NCI-H2171 treated with DMSO at 0.1 percent for 48 hours (cell line): ENCODE data around the gene ZNF668.
A peak's percentile ranks its signal among the peaks of the same experiment; 100 is the strongest.
"Not testable (repeated sequence)": the region's sequence is repeated elsewhere in the genome, so short reads cannot be mapped to it uniquely, and the experiment has no call there.

Source experiments
- DNase-seq: peaks from one replicate; lab custom pipeline; 2025; lab: John Stamatoyannopoulos, UW

The ZNF668 gene

DNA sequence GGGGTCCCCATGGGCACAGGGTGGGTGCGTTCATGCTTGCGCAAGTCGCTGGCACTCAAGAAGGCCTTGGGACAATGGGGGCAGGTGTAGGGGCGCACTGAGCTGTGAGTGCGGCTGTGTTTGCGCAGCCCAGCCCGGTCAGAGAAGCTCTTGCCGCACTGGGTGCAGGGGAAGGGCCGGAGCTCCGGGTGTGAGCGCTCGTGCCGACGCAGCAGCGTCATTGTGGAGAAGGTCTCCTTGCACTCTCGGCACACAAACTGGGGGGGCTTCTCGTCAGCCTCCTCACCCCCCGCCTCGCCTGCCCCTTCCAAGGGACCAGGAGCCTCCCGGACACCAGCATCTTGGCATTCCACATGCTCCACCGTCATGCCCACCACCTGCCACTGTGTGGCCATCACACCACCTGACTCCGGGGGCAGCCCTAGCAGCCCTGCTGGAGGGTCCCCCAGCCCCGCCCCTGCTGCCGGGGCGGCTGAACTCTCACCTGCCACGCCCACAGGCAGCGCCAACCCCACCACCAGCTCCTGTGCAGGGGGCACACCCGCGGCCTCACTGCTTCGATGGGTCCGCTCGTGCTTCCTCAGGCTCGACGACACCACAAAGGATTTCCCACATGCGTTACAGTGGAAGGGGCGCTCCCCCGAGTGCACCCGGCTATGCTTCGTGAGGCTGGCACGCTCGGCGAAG is 12.8 kb downstream of the ZNF668 start:
- DNase-seq, result no peak

- no peak for DNase-seq
These were observed 18.4 kb downstream of the ZNF668 start for GRCh38 chr16:31055613-31056012.

DNA sequence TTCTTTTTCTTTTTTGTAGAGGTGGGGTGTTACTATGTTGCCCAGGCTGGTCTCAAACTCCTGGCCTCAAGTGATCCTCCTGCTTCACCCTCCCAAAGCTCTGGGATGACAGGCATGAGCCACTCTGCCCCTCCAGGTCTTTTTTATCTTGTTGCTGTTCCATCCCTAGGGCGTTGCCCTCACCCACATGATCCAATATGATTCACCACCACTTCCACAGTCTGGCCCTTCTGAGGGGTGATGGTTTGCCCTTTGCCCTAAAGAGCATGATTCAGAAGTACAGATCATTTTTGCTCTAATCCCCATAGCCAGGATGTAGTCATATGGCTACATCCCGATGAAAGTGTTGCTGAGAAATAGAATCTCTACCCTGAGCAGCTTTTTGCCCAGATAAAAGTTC is 21.9 kb downstream of the ZNF668 start:
- no peak for DNase-seq

- peak; percentile 23 for DNase-seq
These were observed 23.6 kb downstream of the ZNF668 start for GRCh38 chr16:31050280-31051030.

DNA sequence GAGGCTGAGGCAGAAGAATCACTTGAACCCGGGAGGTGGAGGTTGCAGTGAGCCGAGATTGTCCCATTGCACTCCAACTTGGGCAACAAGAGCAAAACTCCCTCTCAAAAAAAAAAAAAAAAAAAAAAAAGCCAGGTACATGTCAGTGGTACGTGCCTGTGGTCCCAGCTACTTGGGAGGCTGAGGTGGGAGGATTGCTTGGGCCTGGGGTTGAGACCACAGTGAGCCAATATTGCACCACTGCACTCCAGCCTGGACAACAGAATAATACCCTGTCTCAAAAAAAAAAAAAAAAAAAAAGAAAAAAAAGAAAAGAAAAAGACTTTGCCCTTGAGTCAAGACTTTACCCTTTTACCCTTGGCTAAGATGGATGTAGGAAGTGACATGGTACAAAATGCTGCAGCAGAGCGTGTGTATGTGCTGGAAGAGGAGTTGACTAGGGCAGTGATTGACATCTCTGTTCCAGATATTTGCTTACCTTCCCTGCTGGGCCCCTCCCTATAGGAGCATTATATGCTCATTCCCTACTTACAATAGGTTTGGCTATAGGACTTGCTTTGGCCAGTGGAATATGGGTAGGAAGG is 30.1 kb downstream of the ZNF668 start:
- no peak for DNase-seq

- DNase-seq, result no peak
These were observed 30.7 kb downstream of the ZNF668 start for GRCh38 chr16:31043352-31043751.

GRCh38 chr16:31042866-31043265 is 31.2 kb downstream of the ZNF668 start:
- no peak for DNase-seq

DNA sequence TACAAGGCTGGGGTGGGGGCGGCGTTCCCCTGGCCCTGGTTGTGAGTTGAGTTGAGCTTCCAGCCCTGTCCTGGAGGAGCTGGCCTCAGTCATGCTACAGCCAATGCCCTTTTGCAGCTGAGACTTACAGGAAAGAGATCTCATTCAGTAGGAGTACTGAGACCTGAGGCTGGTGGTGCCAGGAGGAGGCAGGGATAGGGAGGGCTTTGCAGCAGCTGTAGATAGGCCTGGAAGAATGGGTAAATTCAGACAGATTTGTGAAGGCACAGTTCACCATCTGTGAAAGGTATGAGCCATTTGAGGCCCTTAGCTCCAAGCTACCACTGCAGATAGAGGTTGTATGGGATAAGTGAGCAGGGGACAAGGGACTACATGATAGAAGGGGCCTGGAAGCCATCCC is 35.0 kb downstream of the ZNF668 start:
- no peak for DNase-seq

GRCh38 chr16:31036691-31037090 is 37.3 kb downstream of the ZNF668 start:
- no peak for DNase-seq

DNA sequence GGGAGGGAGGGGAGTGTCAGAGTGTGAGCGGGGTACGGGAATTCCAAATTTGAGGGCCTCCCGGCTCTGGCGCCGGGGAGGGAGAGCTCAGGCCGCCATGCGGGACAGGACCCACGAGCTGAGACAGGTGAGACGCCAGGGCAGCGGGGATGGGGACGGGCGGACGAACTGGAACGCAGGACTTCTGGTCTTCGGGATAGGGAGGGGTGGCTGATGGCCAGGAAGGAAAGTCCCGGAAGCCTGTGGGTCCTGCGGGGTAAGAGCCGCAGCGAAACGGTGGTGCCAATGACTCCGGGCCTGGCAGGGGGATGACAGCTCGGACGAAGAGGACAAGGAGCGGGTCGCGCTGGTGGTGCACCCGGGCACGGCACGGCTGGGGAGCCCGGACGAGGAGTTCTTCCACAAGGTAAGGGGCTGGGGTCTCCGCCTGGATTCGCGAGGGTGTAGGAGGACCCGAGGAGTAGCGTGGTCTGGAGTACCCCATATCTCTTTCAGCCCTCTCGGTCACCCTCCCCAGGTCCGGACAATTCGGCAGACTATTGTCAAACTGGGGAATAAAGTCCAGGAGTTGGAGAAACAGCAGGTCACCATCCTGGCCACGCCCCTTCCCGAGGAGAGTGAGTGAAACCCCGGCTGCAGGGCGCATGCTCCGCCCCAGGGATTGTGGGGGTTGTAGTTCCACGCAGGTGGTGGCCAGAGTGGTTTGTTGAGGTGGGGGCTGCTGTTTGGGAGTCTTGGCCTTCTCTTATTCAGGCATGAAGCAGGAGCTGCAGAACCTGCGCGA is 40.1 kb downstream of the ZNF668 start:
- peak; percentile 63 for DNase-seq

DNA sequence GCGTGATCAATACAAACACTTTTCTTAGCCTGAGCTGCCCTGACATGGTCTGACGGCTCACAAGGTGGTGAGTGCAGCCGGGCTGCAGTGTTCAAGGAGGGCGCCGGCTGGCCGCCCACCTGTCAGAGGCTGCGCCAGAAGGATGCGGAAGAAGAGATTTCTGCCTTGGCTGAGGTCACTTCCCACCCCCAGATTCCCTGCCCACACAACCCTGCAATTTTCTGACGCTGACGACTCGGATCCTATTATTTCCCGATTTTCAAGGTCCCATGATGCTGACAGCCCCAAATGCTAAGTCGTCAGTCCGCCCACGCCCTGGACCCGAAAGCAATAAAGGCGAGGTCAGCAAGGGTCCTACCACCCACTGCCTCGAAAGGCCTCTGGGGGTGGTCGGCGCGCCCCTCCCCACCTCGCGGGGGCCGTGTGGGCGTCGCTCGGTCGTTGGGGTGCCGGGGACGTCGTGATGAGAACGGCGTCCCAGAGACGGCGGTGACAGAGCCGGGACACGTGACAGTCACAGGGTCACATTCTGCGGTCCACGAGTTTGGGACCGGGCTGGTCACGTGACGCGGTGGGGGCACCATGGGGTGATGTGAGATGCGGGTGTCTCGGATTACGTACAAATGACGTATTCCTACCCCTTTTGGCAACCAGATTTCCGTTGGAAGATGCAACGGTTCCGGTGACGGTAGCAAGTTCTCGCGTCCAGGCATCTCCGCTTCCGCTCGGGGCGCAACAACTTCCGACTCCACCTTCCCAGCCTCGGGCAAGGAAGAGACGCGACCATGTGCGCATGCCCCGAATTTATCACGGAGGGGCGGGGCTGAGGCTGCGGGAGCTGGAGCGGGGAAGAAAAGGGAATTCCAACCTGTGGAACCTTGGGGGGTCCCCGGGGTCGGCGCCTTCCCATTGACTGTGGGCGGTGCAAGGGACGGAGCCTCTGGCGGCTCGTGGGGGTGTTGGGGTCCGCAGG is 41.0 kb downstream of the ZNF668 start, which contains the start of gene STX4:
STX4 (plus strand) TSS at position 823 of the 973 bp plus-strand sequence. CDS start 248 bp downstream, outside the sequence.
- peak; percentile 95 for DNase-seq

DNA sequence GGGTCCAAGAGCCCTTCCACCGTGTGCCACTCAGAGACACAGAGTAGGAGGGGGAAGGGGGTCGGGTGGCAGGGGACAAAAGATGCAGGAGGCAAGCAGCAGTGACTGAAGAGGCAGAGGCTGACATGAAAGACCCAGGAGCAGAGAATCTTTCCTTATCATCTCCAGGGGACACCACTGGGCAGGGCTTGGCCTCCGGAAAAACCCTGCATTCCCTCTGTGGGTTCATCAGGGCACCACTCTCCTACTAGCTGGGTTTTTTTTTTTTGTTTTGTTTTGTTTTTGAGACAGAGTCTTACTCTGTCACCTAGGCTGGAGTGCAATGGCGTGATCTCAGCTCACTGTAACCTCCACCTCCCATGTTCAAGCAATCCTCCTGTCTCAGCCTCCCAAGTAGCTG is 42.8 kb downstream of the ZNF668 start:
- DNase-seq, result no peak

DNA sequence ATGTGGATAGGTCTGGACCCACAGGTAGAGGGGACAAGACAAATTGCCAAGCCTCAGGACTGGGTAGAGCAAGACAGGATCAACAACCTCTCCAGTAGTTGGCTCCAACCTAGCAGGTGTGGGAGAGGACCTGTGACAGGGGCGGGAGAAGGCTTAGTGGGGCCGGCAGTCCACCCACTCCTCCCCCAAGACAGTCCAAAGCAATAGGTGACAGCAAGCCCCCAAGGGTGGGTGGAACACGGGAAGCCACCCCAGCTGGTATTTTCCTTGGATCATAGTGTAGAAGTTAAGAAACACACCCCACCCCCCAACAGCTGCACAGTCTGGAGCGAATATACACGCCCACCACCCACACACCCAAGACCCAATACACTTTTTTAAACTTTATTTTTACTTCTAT is 44.8 kb downstream of the ZNF668 start:
- no peak for DNase-seq

- no peak for DNase-seq
These were observed 48.7 kb downstream of the ZNF668 start for GRCh38 chr16:31025339-31025738.

GRCh38 chr16:31023627-31024226 is 50.3 kb downstream of the ZNF668 start:
- DNase-seq, result no peak

- DNase-seq, result no peak
These were observed 50.8 kb downstream of the ZNF668 start for GRCh38 chr16:31023252-31023602.

GRCh38 chr16:31022544-31023251 is 51.3 kb downstream of the ZNF668 start:
- DNase-seq, result no peak

DNA sequence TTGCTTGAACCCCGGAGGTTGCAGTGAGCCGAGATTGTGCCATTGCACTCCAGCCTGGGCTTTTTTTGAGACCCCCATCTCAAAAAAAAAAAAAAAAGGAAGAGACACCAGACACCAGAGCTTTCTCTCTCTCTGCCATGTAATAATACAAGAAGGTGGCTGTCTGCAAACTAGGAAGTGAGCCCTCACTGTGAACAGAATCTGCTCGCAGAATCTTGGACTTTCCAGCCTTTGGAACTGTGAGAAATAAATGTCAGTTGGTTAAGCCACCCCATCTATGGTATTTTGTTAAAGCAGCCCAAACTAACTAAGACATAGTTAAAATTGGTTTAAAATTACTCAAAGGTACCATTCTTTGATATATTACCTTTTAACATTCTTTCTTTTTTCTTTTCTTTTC is 53.5 kb downstream of the ZNF668 start:
- no peak for DNase-seq

DNA sequence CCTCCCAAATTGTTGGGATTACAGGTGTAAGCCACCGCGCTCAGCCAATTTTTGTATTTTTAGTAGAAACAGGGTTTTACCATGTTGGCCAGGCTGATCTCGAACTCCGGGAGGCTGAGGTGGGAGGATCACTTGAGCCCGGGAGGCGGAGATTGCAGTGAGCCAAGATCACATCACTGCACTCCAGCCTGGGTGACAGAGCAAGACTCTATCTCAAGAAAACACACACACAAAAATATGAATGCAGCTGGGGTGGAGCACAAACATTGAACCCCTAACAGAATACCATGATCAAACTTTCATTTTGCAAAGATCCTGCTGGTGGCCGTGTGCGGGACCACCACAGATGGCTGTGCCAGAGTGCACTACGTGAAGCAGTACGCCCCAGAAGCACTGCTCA is 56.3 kb downstream of the ZNF668 start:
- DNase-seq, result not testable (repeated sequence)

GRCh38 chr16:31016018-31016417 is 58.0 kb downstream of the ZNF668 start:
- DNase-seq, result no peak
